GM19238 (cell line): Measurements from ENCODE around the gene CTCFL.
"Not testable (repeated sequence)": the region's sequence is repeated elsewhere in the genome, so short reads cannot be mapped to it uniquely, and the experiment has no call there.

Experiments used
- DNase-seq: peaks from one replicate; pipeline ENCODE4 v3.0.0; 2011; ENCODE audit warnings: low spot score; ENCODE audit not compliant: insufficient read length

Gene CTCFL

GRCh38 chr20:57483287-57484050, 41.5 kb downstream of the CTCFL start:
- DNase-seq = no peak

GRCh38 chr20:57482796-57483195, 42.1 kb downstream of the CTCFL start:
- DNase-seq = no peak

GRCh38 chr20:57482148-57482547, 42.8 kb downstream of the CTCFL start:
- DNase-seq = no peak

- DNase-seq = no peak
Measured at GRCh38 chr20:57481281-57481711, 43.6 kb downstream of the CTCFL start.

GRCh38 chr20:57480444-57481160, 44.3 kb downstream of the CTCFL start:
- peak; percentile 63 for DNase-seq

- DNase-seq = no peak
Measured at GRCh38 chr20:57479196-57479595, 45.7 kb downstream of the CTCFL start.

- no peak for DNase-seq
Measured at GRCh38 chr20:57478176-57478575, 46.8 kb downstream of the CTCFL start.

GRCh38 chr20:57476641-57477461, 48.1 kb downstream of the CTCFL start:
- no peak for DNase-seq

- no peak for DNase-seq
Measured at GRCh38 chr20:57476084-57476526, 48.8 kb downstream of the CTCFL start.

GRCh38 chr20:57475388-57476083, 49.4 kb downstream of the CTCFL start:
- no peak for DNase-seq

- DNase-seq = no peak
Measured at GRCh38 chr20:57474816-57475215, 50.1 kb downstream of the CTCFL start.

GRCh38 chr20:57474205-57474604, 50.7 kb downstream of the CTCFL start:
- no peak for DNase-seq

- peak; percentile 74 for DNase-seq
Measured at GRCh38 chr20:57473246-57474048, 51.5 kb downstream of the CTCFL start.

- not testable (repeated sequence) for DNase-seq
Measured at GRCh38 chr20:57472474-57472873, 52.5 kb downstream of the CTCFL start.

- no peak for DNase-seq
Measured at GRCh38 chr20:57471496-57472372, 53.2 kb downstream of the CTCFL start.

GRCh38 chr20:57470666-57471495, 54.1 kb downstream of the CTCFL start:
- no peak for DNase-seq

- no peak for DNase-seq
Measured at GRCh38 chr20:57470212-57470522, 54.8 kb downstream of the CTCFL start.

- no peak for DNase-seq
Measured at GRCh38 chr20:57469418-57470211, 55.3 kb downstream of the CTCFL start.
